ENCODE measurements around the gene TYSND1. TPM values are rescaled to one million over a fixed set of nuclear protein-coding genes. Genes with fewer than 3 reads are reported as not detected.
"Not testable (repeated sequence)": the region's sequence is repeated elsewhere in the genome, so short reads cannot be mapped to it uniquely, and the experiment has no call there.

TYSND1 gene
- total and polyA plus RNA-seq, 2 of the 13 experiments (the other 11 are each of a cell fraction or from before 2014, with no cell fraction given), result 3.3 to 8.9 TPM

GRCh38 chr10:70101668-70102067 lies 44.8 kb downstream of the TYSND1 start (continued):
- TF ChIP-seq PRDM4 (CRISPR knock-in tag; IDR thresholded peaks at IDR 0.05; ENCODE audit: borderline replicate concordance) (no peak), TP53 (CRISPR knock-in tag; conservative IDR thresholded peaks at IDR 0.05) (no peak), ZNF362 (CRISPR knock-in tag; IDR thresholded peaks at IDR 0.05; ENCODE audit: borderline replicate concordance) (no peak), STAT6 (CRISPR knock-in tag; IDR thresholded peaks at IDR 0.05; ENCODE audit: borderline replicate concordance) (no peak), ZBTB46 (CRISPR knock-in tag; IDR thresholded peaks at IDR 0.05; ENCODE audit: borderline replicate concordance) (no peak), TMF1 (CRISPR knock-in tag; IDR thresholded peaks at IDR 0.05; ENCODE audit: low read depth) (no peak)

GRCh38 chr10:70101068-70101562 lies 45.4 kb downstream of the TYSND1 start:
- in situ Hi-C loops (cut with HindIII; ENCODE audit: extremely low pct_ligation_motif_present, low pct_unique_long_range_greater_than_20kb); H3K4me1 ChIP-seq (ENCODE audit: insufficient read depth, low read length); H3K9me3 ChIP-seq (ENCODE audit: low read length); H3K79me2 ChIP-seq (ENCODE audit: insufficient read depth, low read length); FAIRE-seq; DNase-seq (ENCODE audit: low spot score); H3K27ac ChIP-seq (ENCODE audit: extremely low read length, insufficient read depth, low read length); H2AFZ ChIP-seq (ENCODE audit: low read length); H3K4me3 ChIP-seq (replicated peaks in 1 of 3; ENCODE audit: insufficient read depth in 1 of 3, low read depth in 2 of 3, low read length in 3 of 3); ATAC-seq; BruUV-seq (replicated peaks); H3K27me3 ChIP-seq (ENCODE audit: control insufficient read depth in 1 of 2, insufficient read depth in 2 of 2, low read length in 2 of 2); H3K4me2 ChIP-seq (ENCODE audit: low read depth, low read length); CTCF ChIA-PET (ENCODE audit: low intra/inter-chr PET ratio, low total read pairs); H3K9ac ChIP-seq (ENCODE audit: insufficient read depth, low read depth, low read length); intact Hi-C loops (cut with micrococcal nuclease; ENCODE audit: unreplicated experiment); H4K20me1 ChIP-seq (ENCODE audit: insufficient read depth, low read length): not testable (repeated sequence)
- POLR2A ChIA-PET, result interaction anchor here (1.2 kb wide), 1 partner anchor 10 kb away, joined by 4 read pairs; no protein-coding TSS in a partner anchor
- H3K36me3 ChIP-seq (replicated peaks in 1 of 2; ENCODE audit: control insufficient read depth in 1 of 2, insufficient read depth in 2 of 2, low read length in 2 of 2), result peaks cover 8 to 55% of the 10 kb centered on the region in 2 experiments
- WGBS (ENCODE audit: low lambda C conversion rate), result 94% methylated on average over 11 of the region's 11 CpGs

Measured in HepG2 (cell line).